NCI-H69 (cell line): ENCODE measurements around the gene RIPK1.

Experiments used
- DNase-seq: peaks from one replicate; lab custom pipeline; 2025; lab: John Stamatoyannopoulos, UW

Gene RIPK1

DNA sequence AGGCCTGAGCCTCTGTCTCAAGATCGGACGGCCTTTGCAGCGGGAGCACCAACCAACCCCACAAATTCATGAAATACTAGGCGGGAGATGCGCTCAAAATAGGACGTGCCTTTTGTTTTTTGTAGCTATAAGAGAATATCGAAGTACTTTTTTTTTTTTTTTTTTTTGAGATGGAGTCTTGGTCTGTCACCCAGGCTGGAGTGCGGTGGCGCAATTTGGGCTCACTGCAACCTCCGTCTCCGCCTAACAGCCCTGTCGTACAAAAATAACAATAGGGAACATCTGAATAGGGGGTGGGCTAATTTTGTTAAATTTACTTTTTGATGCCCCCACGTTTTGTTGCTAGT lies 94.9 kb downstream of the RIPK1 start:
- no peak for DNase-seq

DNA sequence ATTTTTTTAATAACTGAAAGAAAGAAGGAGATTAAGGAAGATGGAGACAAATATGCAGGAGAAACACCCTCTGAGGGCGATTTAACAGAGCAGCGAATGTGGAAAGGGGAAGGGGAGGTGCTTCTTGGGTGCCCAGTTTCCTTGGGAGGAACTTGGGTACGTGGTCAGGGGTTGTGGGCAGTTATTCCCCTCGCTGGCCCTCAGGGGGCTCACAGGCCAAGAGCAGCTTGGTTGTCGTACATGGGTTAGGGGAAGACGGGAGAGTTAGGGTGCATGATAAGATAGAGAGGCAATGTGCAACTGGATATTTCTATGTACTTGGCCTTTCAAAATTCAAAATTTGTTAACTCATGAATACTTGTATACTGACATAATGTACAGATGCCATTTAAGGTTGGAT lies 96.1 kb downstream of the RIPK1 start:
- DNase-seq = no peak
